HUDEP-2 (cell line): ENCODE results near the gene WASF2.
A peak's percentile ranks its signal among the peaks of the same experiment; 100 is the strongest.

Source experiments
- DNase-seq, 76 experiments: peaks; one replicate each; lab custom pipeline; 2025; ENCODE audit not compliant: unreplicated experiment in 76 of 76; lab: John Stamatoyannopoulos, UW

The WASF2 gene

GRCh38 chr1:27381969-27382762 lies 107.8 kb downstream of the WASF2 start:
- no peak for DNase-seq

DNA sequence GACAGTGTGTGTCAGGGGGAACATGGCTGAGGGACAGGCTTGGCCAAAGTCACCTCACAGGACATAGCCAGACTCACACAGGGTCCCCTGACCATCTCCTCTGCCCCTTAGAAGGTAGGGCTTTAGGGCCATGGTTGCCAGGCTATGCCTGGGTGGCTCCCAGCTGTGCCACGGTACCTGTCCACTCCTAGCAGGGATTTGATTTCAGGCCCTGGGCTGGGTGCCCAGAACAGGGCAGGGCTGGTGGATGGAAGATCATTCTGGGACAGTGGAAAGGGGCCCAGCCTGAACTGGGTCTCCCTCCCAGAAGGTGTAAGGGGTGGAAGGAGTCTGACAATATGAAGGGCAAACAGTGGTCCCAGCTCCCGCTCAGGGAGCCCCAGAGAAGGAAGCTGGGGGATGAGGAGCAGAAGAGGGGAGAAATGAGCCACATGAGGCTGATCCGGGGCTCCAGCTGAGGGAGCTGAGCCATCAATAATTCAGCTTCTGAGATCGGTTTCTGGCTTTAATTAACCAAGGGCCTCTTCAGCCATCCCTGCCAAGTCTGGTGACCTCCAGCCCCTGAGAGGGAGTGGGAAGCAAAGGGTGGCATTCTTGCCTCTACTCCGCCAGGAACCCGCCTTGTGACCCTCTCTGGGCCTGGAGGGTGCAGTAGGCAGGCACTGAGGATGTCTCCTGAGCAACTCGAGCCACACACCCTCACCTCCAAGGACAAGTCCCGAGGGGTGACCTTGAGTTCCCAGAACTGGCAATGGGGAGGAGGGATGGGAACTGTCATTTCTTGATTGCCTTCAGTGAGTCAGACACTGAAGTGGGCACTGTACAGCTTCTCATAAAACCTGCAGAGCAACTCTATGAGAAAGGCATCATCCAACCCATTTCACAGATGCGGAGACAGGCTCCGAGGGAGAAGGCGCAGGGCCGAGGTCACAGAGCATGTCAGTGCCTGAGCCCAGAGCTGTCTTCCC lies 108.9 kb downstream of the WASF2 start:
- no peak for DNase-seq

DNA sequence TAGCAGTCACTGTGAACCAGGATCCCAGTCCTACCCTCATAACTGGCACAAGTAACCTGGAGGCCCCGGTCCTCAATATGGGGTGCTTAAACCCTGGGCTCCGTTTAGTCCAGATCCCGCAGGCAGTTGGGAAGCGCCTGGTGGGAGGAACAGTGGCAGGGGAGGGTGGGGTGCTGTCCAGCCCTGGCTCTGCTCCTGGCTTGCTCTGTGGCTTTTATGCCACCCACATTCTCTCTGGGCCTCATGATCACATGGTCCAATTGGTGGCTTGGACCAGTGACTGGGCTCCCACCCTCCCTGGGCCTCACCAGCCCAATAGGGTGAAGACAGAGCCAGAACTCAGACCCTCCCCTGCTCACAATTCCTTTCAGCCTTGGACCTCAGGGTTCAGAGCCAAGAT lies 109.7 kb downstream of the WASF2 start:
- peak in 2 of 76 experiments; percentile 11 to 29 for DNase-seq

DNA sequence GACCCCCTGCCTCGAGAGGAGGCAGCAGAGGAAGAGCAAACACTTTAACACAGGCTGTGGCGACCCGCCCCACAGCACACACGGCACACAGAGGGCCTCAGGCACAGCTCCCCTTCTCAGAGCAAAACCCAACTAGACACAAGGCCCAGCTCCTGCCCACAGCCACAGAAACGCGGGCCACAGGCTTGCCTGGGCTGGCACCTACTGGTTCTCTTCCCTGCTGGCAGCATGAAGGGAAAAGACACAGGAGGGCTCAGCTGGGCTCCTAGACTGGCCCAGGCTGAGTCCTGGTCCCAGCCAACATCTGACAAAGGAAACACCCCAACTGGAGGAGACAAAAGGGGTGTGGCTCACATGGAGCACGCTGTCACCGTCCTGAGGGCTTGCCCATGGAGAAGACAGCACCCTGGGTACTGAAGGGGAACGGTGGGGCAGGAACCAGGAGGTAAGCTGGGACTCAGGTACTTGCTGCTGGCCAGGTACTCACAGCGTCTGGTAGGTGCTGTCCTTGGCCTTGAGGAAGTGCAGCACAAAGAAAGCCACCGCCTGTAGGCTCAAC lies 110.3 kb downstream of the WASF2 start:
- peak in 3 of 76 experiments; percentile 14 to 20 (median 17) for DNase-seq

- DNase-seq, result no peak
These were observed 112.0 kb downstream of the WASF2 start for GRCh38 chr1:27377760-27378495.

DNA sequence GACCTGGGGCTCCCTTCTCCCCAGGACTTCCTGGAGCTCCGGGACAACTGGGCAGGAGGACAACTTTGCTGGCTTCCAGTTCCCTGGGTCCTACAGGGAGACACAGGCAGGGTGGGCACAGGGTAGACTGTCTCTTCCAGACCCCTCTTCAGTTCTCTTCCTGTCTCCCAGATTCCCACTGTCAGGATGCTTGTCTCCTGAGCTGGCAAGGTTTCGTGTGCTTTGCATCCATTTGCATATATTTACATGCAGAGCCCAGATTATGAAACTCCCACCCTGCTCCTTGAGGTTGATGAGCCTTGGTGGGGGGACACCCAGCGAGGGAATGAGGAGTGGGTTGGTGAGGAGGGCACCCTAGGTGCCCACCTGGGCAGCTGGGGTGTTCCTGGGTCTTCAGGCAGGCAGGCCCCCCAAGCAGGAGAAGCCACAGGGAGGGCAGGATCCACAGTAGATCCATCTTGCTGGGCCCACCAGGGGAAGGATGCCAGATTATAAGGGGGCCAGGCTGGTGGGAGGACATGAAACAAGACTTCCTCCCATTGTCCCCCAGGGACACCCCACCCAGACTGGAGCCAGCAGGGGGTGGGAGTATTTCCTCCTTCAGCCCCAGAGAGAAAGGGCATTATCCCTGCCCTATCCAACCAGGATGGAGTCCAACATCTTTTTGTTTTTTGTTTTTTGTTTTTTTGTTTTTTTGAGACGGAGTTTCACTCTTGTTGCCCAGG lies 115.4 kb downstream of the WASF2 start, which contains the start of gene FCN3:
FCN3 (minus strand) TSS at position 463 of the 725 bp plus-strand sequence; CDS start at position 457, 6 bp downstream.
- DNase-seq, result no peak

GRCh38 chr1:27372808-27373690 lies 116.9 kb downstream of the WASF2 start:
- no peak for DNase-seq

- peak in 17 of 76 experiments; percentile 5 to 44 (median 20) for DNase-seq
These were observed 117.8 kb downstream of the WASF2 start for GRCh38 chr1:27372022-27372807.

DNA sequence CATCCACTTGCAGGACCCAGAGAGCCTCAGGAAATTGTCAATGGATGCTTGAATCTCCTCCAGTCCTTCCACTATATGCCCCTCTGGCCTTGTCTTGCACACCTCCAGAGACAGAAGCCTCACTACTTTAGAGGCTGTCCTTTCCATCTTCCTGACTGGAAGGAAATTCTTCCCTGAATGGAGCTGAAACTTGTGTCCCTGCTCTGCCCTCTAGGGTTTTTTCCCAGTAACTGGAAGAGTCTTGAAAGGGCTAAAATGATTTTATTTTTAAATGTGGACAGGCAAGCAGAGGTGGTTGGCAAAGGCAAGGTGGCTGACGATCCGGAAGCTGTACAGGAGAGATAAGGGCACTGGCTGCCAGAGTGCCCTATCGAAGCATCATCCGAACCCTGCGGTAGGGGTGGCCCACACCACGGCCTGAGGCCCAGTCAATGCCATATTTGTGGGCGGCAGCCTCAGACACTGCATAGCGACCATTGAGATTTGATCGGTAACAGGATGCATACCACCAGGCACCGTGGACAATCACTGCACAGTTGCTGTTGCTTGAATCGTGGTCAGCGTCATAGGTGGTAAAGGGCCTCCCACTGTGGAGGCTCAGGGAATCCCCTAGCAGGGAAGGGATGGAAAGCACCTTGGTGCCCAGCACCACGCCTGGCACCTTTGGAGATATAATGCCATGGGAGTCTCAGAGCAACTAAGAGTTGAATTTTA lies 120.9 kb downstream of the WASF2 start:
- DNase-seq, result peak in 75 of 76 experiments; percentile 18 to 91 (median 79)

- no peak for DNase-seq
These were observed 122.8 kb downstream of the WASF2 start for GRCh38 chr1:27367160-27367650.

- peak in 71 of 76 experiments; percentile 15 to 85 (median 66) for DNase-seq
These were observed 123.4 kb downstream of the WASF2 start, which contains the start of gene MAP3K6 for GRCh38 chr1:27366411-27367159. Gene MAP3K6, minus strand, starts transcription at chr1:27366961. Its CDS starts 364 bp downstream, at chr1:27366597.

GRCh38 chr1:27366113-27366410 lies 123.9 kb downstream of the WASF2 start:
- peak in 67 of 76 experiments; percentile 18 to 95 (median 66) for DNase-seq

- peak in 71 of 76 experiments; percentile 21 to 95 (median 75) for DNase-seq
These were observed 124.4 kb downstream of the WASF2 start for GRCh38 chr1:27365372-27366112.

GRCh38 chr1:27364696-27365371 lies 125.1 kb downstream of the WASF2 start:
- no peak for DNase-seq
